ENCODE results near the gene MPZL3.

Gene MPZL3

GRCh38 chr11:118207079-118207478 is 45.1 kb downstream of the MPZL3 start:
- TF ChIP-seq, protein P1, sequence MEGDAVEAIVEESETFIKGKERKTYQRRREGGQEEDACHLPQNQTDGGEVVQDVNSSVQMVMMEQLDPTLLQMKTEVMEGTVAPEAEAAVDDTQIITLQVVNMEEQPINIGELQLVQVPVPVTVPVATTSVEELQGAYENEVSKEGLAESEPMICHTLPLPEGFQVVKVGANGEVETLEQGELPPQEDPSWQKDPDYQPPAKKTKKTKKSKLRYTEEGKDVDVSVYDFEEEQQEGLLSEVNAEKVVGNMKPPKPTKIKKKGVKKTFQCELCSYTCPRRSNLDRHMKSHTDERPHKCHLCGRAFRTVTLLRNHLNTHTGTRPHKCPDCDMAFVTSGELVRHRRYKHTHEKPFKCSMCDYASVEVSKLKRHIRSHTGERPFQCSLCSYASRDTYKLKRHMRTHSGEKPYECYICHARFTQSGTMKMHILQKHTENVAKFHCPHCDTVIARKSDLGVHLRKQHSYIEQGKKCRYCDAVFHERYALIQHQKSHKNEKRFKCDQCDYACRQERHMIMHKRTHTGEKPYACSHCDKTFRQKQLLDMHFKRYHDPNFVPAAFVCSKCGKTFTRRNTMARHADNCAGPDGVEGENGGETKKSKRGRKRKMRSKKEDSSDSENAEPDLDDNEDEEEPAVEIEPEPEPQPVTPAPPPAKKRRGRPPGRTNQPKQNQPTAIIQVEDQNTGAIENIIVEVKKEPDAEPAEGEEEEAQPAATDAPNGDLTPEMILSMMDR (IDR thresholded peaks at IDR 0.05): no peak
- peak overlapping the region; percentile 69 for H3K27ac ChIP-seq
- peak overlapping the region; percentile 5 to 42 for H3K4me3 ChIP-seq (ENCODE audit: low read depth in 1 of 2, low read length in 1 of 2)
- peaks cover 99 to 100% of the 10 kb centered on the region in 2 experiments for H3K4me1 ChIP-seq (ENCODE audit: control insufficient read depth in 1 of 2, insufficient read depth in 1 of 2, low read depth in 1 of 2, low read length in 1 of 2)
- peaks cover 100% of the 10 kb centered on the region for H3K36me3 ChIP-seq
- no peaks in the 10 kb centered on the region for H3K9me3 ChIP-seq
- H3K27me3 ChIP-seq: no peaks in the 10 kb centered on the region

DNA sequence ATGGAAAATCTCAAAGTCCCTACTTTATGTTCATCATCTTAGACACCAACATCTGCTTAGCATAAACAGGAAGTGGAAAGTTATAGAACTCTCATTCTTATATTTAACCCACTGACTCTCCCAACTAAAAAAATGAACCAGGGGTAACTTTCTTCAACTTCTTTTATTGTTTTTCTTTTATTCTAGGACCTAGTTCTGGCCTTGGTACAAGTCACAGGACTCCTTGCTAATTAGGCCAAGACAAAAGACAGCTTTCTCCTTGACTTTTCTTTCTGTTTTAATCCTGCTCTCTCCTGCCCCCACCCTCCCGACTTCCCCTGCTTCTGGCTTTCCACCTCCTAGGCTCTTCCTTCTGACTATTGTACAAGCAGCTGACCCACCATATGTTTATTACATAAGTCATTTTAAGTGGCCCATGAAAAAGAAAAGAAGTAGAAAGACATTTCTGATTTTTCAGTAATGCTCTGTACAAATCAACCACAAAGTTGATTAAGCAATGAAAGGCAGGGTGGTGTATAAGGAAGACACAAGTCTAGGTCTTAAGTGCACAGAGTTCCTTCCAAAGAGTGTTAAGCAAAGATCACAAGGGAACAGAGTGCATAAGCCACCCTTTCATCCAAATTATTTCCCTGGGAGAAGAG is 45.7 kb downstream of the MPZL3 start:
- H3K9me3 ChIP-seq: no peaks in the 10 kb centered on the region
- H3K27me3 ChIP-seq: no peaks in the 10 kb centered on the region
- H3K27ac ChIP-seq: peak overlapping the region; percentile 69
- H3K36me3 ChIP-seq: peaks cover 100% of the 10 kb centered on the region
- peaks cover 99 to 100% of the 10 kb centered on the region in 2 experiments for H3K4me1 ChIP-seq (ENCODE audit: control insufficient read depth in 1 of 2, insufficient read depth in 1 of 2, low read depth in 1 of 2, low read length in 1 of 2)
- H3K4me3 ChIP-seq (ENCODE audit: low read depth in 1 of 2, low read length in 1 of 2): peak overlapping the region; percentile 5 to 42
- TF ChIP-seq, protein P1 (IDR thresholded peaks at IDR 0.05): no peak

- Histone ChIP-seq H3K4me1 (ENCODE audit: control insufficient read depth in 1 of 2, insufficient read depth in 1 of 2, low read depth in 1 of 2, low read length in 1 of 2) (peaks cover 98% of the 10 kb centered on the region in 2 experiments), H3K36me3 (peaks cover 100% of the 10 kb centered on the region), H3K9me3 (no peaks in the 10 kb centered on the region), H3K4me3 (ENCODE audit: low read depth in 1 of 2, low read length in 1 of 2) (peak overlapping the region; percentile 5 to 42), H3K27ac (peak overlapping the region; percentile 69), H3K27me3 (no peaks in the 10 kb centered on the region)
- TF ChIP-seq, protein P1 (IDR thresholded peaks at IDR 0.05): no peak
These were observed 46.4 kb downstream of the MPZL3 start for GRCh38 chr11:118205606-118206378.

- peaks cover 84 to 87% of the 10 kb centered on the region in 2 experiments for H3K4me1 ChIP-seq (ENCODE audit: control insufficient read depth in 1 of 2, insufficient read depth in 1 of 2, low read depth in 1 of 2, low read length in 1 of 2)
- peak overlapping the region; percentile 69 for H3K27ac ChIP-seq
- no peaks in the 10 kb centered on the region for H3K27me3 ChIP-seq
- H3K4me3 ChIP-seq (ENCODE audit: low read depth in 1 of 2, low read length in 1 of 2): no peak overlapping the region
- peaks cover 100% of the 10 kb centered on the region for H3K36me3 ChIP-seq
- no peaks in the 10 kb centered on the region for H3K9me3 ChIP-seq
- TF ChIP-seq, protein P1 (IDR thresholded peaks at IDR 0.05): no peak
These were observed 49.4 kb downstream of the MPZL3 start for GRCh38 chr11:118202599-118203422.

DNA sequence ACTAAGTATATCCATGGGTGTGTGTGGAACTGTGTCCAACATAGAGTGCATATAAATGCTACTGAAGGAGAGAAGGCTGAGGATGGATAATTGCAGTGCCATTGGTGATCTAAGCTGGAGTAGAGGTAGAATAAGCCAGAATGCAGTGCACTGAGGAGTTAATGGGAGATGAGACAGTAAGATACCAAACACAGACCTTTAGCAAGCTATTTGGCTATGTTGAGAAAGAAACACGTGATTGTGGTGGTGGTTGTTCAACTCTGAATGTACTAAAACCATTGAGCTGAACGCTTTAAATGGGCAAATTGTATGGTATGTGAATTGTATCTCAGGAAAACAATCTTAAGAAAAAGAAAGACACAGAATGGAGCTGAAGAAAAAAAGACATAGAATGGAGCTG is 50.2 kb downstream of the MPZL3 start:
- Histone ChIP-seq H3K4me3 (ENCODE audit: low read depth in 1 of 2, low read length in 1 of 2) (no peak overlapping the region), H3K36me3 (peaks cover 100% of the 10 kb centered on the region), H3K4me1 (ENCODE audit: control insufficient read depth in 1 of 2, insufficient read depth in 1 of 2, low read depth in 1 of 2, low read length in 1 of 2) (peaks cover 76 to 78% of the 10 kb centered on the region in 2 experiments), H3K27ac (peak overlapping the region; percentile 69), H3K27me3 (no peaks in the 10 kb centered on the region), H3K9me3 (no peaks in the 10 kb centered on the region)
- TF ChIP-seq, protein P1 (IDR thresholded peaks at IDR 0.05): no peak

All from neutrophil (primary cell).